Epithelial cell of esophagus (primary cell): ENCODE results near the gene ADAM15.

Source experiments
- DNase-seq: peaks from one replicate; pipeline ENCODE4 v3.0.0; 2010; ENCODE audit warnings: low read depth
- H3K4me3 ChIP-seq: 2 replicates; pipeline ENCODE4 v1.5.1; 2011; ENCODE audit warnings: mild to moderate bottlenecking, low read length, control low read depth
- TF ChIP-seq, protein P1 (sequence below): IDR thresholded peaks from 2 replicates; pipeline ENCODE4 v1.5.1; 2011; ENCODE audit warnings: low read depth, mild to moderate bottlenecking, low read length, control low read depth, inconsistent platforms; ENCODE audit not compliant: insufficient read depth; ENCODE audit errors: missing control alignments

The ADAM15 gene

GRCh38 chr1:155008015-155008941 is 42.8 kb upstream of the ADAM15 start:
- TF ChIP-seq, protein P1, sequence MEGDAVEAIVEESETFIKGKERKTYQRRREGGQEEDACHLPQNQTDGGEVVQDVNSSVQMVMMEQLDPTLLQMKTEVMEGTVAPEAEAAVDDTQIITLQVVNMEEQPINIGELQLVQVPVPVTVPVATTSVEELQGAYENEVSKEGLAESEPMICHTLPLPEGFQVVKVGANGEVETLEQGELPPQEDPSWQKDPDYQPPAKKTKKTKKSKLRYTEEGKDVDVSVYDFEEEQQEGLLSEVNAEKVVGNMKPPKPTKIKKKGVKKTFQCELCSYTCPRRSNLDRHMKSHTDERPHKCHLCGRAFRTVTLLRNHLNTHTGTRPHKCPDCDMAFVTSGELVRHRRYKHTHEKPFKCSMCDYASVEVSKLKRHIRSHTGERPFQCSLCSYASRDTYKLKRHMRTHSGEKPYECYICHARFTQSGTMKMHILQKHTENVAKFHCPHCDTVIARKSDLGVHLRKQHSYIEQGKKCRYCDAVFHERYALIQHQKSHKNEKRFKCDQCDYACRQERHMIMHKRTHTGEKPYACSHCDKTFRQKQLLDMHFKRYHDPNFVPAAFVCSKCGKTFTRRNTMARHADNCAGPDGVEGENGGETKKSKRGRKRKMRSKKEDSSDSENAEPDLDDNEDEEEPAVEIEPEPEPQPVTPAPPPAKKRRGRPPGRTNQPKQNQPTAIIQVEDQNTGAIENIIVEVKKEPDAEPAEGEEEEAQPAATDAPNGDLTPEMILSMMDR, result no peak
- peak overlapping the region; percentile 64 for H3K4me3 ChIP-seq
- DNase-seq, result no peak

GRCh38 chr1:155009221-155009711 is 41.9 kb upstream of the ADAM15 start:
- no peak for DNase-seq
- TF ChIP-seq, protein P1, result no peak

GRCh38 chr1:155009742-155010141 is 41.4 kb upstream of the ADAM15 start:
- no peak for DNase-seq
- H3K4me3 ChIP-seq, result peak overlapping the region; percentile 64
- TF ChIP-seq, protein P1, result no peak

More at GRCh38 chr1:155009221-155009711, 41.9 kb upstream of the ADAM15 start:
- H3K4me3 ChIP-seq, result peak overlapping the region; percentile 64

GRCh38 chr1:155010211-155010918 is 40.8 kb upstream of the ADAM15 start:
- DNase-seq, result no peak
- peak overlapping the region; percentile 64 for H3K4me3 ChIP-seq
- TF ChIP-seq, protein P1, result no peak

DNA sequence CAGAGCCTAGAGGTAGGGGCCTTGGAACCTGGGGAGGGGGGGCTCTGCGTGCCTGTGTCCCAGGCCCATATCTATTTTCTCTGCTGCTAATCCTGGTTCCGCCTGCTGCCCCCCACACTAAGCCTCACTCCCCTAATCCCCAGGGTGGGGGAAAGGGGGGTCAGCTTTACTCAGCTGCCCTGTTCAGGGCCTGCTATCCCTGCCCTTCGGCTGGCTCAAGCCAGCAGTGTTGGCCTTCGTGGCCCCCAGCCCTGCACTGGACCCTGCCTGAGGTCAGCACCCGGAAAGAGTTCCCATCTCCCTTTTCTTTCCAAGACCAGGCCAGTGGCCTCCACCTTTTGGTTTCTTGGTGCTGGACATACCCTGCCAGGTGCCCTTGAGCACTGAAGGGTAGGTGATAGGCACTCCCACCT is 40.1 kb upstream of the ADAM15 start:
- peak overlapping the region; percentile 21 for H3K4me3 ChIP-seq
- no peak for DNase-seq
- TF ChIP-seq, protein P1, result no peak

DNA sequence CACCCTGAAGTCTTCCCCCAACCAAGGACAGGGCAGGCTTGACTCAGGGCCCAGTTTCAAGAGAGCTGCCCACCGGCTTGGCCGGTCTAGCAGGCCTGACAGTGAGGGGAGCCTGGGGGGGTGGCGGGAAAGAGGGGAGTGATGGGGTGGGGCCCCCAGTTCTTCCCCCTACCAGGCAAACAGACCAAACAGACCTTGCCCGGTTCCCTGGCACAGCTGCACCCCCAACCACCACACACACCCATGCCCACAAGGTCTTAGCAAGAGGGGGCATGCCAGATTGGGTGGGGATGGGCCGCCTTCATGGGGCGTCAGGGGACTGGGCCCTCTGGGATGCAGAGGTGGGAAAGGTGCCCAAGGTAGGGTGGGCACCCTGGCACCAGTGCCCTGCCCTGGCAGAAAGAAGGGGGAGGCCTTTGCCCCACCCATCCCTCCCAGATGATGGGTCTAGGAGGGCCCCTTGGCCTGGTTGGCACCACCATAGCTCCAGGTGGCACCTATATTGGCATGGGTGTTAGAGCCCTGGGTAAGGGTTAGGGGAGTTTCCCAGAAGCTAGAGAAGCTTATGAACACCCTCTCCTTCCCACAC is 39.6 kb upstream of the ADAM15 start:
- TF ChIP-seq, protein P1, result no peak
- peak overlapping the region; percentile 21 for H3K4me3 ChIP-seq
- peak; percentile 35 for DNase-seq
